ENCODE measurements around the gene CAMKV. TPM values are rescaled to one million over a fixed set of nuclear protein-coding genes. Genes with fewer than 3 reads are reported as not detected.

Gene CAMKV
- total RNA-seq, 2 experiments from 2014 or later, result 1.8 to 2.1 TPM

DNA sequence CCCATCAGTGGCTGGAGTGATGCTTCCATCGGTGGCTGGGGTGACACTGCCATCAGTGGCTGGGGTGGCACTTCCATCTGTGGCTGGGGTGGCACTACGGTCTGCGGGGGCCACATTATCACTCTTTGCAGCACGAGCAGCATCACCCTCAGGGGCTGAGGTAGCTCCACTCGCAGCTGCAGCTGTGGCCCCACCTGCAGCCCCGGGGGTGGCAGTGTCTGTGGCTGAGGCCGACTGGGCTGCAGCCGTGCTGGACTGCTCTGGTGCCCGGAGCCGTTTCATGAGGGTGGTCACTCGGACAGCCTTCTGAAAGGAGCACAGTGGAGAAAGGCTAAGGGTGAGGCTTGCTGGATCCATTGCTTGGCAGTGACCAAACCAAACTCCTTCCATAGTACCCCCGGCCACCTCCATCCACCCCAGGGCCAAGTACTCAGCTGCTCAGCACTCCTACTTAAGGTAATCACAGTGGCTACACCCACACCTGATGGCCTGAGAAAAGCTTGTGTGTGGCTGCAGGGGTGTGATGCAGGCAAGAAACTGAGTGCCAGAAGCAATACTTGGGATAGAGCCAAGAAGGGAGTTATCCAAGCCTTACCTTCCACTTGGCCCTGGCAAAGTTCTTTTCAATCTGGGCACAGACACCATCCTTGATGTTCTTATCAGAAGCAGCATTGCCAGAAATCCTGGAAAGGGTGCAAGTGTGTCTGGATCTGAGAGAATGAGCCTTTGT, 10.0 kb downstream of the CAMKV start:
- H3K27me3 Mint-ChIP-seq, result peaks cover 5% of the 10 kb centered on the region
- no peak for ATAC-seq
- H3K9me3 Mint-ChIP-seq, result no peaks in the 10 kb centered on the region
- intact Hi-C loops (cut with micrococcal nuclease), result no loop called here
- no peak for DNase-seq
- ChIA-PET POLR2A (no interaction called here), CTCF (no interaction called here)
- H3K4me1 Mint-ChIP-seq (ENCODE audit: low read depth), result peaks cover 10% of the 10 kb centered on the region
- TF ChIP-seq, protein P1, sequence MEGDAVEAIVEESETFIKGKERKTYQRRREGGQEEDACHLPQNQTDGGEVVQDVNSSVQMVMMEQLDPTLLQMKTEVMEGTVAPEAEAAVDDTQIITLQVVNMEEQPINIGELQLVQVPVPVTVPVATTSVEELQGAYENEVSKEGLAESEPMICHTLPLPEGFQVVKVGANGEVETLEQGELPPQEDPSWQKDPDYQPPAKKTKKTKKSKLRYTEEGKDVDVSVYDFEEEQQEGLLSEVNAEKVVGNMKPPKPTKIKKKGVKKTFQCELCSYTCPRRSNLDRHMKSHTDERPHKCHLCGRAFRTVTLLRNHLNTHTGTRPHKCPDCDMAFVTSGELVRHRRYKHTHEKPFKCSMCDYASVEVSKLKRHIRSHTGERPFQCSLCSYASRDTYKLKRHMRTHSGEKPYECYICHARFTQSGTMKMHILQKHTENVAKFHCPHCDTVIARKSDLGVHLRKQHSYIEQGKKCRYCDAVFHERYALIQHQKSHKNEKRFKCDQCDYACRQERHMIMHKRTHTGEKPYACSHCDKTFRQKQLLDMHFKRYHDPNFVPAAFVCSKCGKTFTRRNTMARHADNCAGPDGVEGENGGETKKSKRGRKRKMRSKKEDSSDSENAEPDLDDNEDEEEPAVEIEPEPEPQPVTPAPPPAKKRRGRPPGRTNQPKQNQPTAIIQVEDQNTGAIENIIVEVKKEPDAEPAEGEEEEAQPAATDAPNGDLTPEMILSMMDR (IDR thresholded peaks at IDR 0.05), result no peak
- H3K4me3 Mint-ChIP-seq, result no peak overlapping the region
- no peaks in the 10 kb centered on the region for H3K36me3 Mint-ChIP-seq (ENCODE audit: low read depth)
- H3K27ac Mint-ChIP-seq, result no peak overlapping the region

DNA sequence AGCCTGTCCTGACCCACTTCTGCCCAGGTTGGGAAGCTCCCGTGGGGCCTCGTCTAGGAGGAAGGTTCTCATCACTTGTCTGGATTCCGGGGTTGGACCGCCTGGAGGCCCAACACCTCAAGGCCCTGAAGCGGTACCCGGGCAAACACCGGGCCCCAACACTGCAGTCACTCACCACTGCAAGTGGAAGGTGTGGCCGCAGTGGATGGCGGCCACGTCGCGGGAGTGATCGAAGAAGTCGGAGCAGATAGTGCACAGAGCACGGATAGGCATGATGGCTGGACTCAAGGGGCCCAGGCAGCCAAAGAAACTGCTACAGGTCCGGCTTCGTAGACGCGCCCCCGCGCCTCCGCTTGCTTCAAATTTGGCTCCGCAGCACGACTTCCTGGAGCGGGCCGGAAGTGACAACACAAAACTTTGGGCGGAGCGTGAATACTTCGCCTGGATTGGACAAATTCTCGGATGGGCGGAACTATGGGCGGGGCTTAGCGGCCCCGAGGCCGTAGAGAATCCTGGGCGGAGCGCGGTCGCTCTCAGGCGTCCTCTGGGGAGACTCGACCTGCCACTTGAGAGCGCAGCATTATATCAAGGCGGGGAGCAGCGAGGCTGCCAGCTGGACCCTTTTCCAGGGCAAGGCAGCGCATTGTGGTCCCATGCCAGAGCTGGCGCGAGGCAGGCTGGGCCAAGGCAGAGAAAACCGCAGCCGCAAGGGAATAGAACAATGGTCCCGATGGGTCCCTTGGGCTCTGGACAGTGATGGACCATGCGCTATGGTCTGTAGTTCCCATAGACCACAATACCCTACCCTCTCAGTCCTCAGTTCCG, 13.3 kb downstream of the CAMKV start, which contains the start of gene TRAIP:
TSS of gene TRAIP (minus strand) at position 384 of the 825 bp plus-strand sequence. CDS start at position 273, 111 bp downstream.
- DNase-seq, result peak; percentile 96
- no peaks in the 10 kb centered on the region for H3K9me3 Mint-ChIP-seq
- TF ChIP-seq, protein P1 (IDR thresholded peaks at IDR 0.05), result no peak
- POLR2A ChIA-PET, result interaction anchor here (1.0 to 3.1 kb wide), 5 partner anchors 11 to 73 kb away, joined by 3 to 17 read pairs (median 4); partner anchors contain the start of genes CAMKV and MON1A
- H3K27me3 Mint-ChIP-seq, result no peaks in the 10 kb centered on the region
- ATAC-seq, result peak; percentile 99
- peak within 1 kb of the TSS; percentile 88 for H3K27ac Mint-ChIP-seq
- H3K4me1 Mint-ChIP-seq (ENCODE audit: low read depth), result peaks cover 12% of the 10 kb centered on the region
- intact Hi-C loops (cut with micrococcal nuclease), result no loop called here
- CTCF ChIA-PET, result interaction anchor here (0.9 to 3.2 kb wide), 7 partner anchors 15 to 54 kb away, joined by 3 to 20 read pairs (median 5); partner anchors contain the start of gene INKA1
- H3K36me3 Mint-ChIP-seq (ENCODE audit: low read depth), result no peaks in the 10 kb centered on the region
- peak within 1 kb of the TSS; percentile 98 for H3K4me3 Mint-ChIP-seq

DNA sequence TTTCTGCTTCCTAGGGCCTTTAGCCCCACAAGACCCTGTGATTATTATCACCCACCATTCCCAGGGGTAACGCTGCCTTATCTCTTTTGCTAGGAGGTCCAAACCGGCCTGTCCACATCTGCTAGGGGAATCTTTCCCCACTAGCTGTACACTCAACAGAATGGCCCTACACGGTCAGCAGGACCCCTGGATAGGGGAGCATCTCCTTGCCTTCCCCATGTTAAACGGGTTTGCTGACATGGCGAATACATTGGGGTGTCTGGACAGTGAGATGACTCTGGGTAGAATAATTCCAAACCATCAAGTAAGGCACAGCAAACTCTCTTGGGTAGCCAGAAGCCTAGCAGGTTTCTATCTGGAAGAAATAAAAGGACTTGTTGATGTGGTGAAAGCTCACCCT, 14.0 kb downstream of the CAMKV start:
- no peak overlapping the region for H3K27ac Mint-ChIP-seq
- POLR2A ChIA-PET, result interaction anchor here (1.1 to 3.1 kb wide), 3 partner anchors 10 to 13 kb away, joined by 4 to 17 read pairs (median 5); partner anchors contain the start of gene CAMKV
- intact Hi-C loops (cut with micrococcal nuclease), result no loop called here
- no peaks in the 10 kb centered on the region for H3K27me3 Mint-ChIP-seq
- H3K4me3 Mint-ChIP-seq, result peak overlapping the region; percentile 98
- DNase-seq (no peak), ATAC-seq (no peak)
- CTCF ChIA-PET, result interaction anchor here (1.0 to 3.2 kb wide), 6 partner anchors 10 to 53 kb away, joined by 3 to 20 read pairs (median 4); no protein-coding TSS in a partner anchor
- no peaks in the 10 kb centered on the region for H3K36me3 Mint-ChIP-seq (ENCODE audit: low read depth)
- no peaks in the 10 kb centered on the region for H3K9me3 Mint-ChIP-seq
- peaks cover 12% of the 10 kb centered on the region for H3K4me1 Mint-ChIP-seq (ENCODE audit: low read depth)
- TF ChIP-seq, protein P1 (IDR thresholded peaks at IDR 0.05), result no peak

DNA sequence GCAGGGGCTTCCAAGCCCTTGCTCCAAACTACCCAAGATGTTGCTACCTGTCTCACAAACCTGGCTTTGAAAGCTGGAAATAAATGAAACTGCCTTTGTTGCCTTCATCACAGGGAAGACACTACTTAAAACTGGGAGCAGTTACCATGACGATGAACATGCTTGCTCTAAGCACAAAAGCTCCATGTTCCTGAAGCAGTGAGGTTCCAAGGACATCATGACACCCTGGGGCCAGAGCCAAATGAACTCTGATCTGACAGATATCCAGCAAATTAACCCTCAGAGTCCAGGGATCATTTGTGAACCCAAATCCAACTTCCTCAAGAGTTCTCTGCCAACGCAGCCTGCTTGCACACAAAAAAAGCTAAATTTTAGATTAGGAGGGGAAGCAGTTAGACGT, 24.0 kb downstream of the CAMKV start:
- Mint-ChIP-seq H3K4me1 (ENCODE audit: low read depth) (no peaks in the 10 kb centered on the region), H3K9me3 (no peaks in the 10 kb centered on the region), H3K27ac (no peak overlapping the region), H3K36me3 (ENCODE audit: low read depth) (peaks cover 12% of the 10 kb centered on the region), H3K27me3 (no peaks in the 10 kb centered on the region), H3K4me3 (no peak overlapping the region)
- CTCF ChIA-PET, result interaction anchor here (1.0 to 22.5 kb wide), 6 partner anchors 8 to 306 kb away, joined by 3 to 412 read pairs (median 4); partner anchors contain the start of genes CDHR4, INKA1 and UBA7
- intact Hi-C loops (cut with micrococcal nuclease), result no loop called here
- no peak for ATAC-seq
- POLR2A ChIA-PET, result interaction anchor here (1.0 to 1.1 kb wide), 2 partner anchors 10 to 14 kb away, joined by 4 to 5 read pairs; no protein-coding TSS in a partner anchor
- no peak for DNase-seq
- TF ChIP-seq, protein P1 (IDR thresholded peaks at IDR 0.05), result no peak

All from activated CD8-positive, alpha-beta T cell treated with anti-CD3 and anti-CD28 coated beads for 36 hours (primary cell).